NT2/D1 (cell line): ENCODE data around the gene FMC1.
"Not testable (repeated sequence)": the region's sequence is repeated elsewhere in the genome, so short reads cannot be mapped to it uniquely, and the experiment has no call there.

Experiments used
- YY1 ChIP-seq: IDR thresholded peaks from 2 replicates; pipeline ENCODE4 v1.6.1; 2011; ENCODE audit not compliant: insufficient read length, insufficient read depth
- ZNF274 ChIP-seq: IDR thresholded peaks from 2 replicates; pipeline ENCODE4 v1.6.1; 2011; ENCODE audit warnings: mild to moderate bottlenecking, low read depth, low read length

DNA sequence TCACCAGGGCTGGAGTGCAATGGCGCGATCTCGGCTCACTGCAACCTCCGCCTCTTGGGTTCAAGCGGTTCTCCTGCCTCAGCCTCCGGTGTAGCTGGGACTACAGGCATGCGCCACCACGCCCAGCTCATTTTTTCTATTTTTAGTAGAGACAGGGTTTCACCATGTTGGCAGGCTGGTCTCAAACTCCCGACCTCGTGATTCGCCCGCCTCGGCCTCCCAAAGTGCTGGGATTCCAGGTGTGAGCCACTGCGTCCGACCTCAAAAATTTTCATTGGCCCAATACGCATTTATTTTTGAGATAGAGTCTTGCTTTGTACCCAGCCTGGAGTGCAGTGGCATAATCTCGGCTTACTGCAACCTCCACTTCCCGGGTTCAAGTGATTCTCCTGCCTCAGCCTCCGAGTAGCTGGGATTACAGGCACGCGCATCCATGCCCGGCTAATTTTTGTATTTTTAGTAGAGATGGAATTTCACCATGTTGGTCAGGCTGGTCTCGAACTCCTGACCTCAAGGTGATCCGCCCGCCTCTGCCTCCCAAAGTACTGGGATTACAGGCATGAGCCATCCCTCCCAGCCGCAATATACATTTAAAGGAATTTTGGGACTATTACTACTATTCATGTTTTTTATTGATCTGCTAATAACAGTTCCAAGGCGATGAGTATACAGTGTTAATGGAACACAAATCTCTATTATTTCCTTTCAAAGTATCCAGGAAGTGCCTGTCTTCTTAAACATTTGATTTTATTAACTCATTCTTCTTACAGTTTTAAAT, 16.8 kb downstream of the FMC1 start:
- not testable (repeated sequence) for TF ChIP-seq YY1, ZNF274
